Diencephalon (tissue), 1 donor: Measurements from ENCODE around the gene TROAP. TPM values are rescaled to one million over a fixed set of nuclear protein-coding genes. Genes with fewer than 3 reads are reported as not detected.

Experiments used
- total RNA-seq: library from RNA; depleted of rRNA; stranded (reverse); fragments of >200 nt; gene quantifications from one replicate; pipeline ENCODE4 v1.2.3, GENCODE V29; 2014

The TROAP gene
- total RNA-seq: 6.5 TPM

GRCh38 chr12:49322708-49323523, at the start of gene TROAP:
Gene TROAP, plus strand, starts transcription at chr12:49323255. Its CDS starts 354 bp downstream, at chr12:49323609.

GRCh38 chr12:49295082-49295936, 27.7 kb upstream of the TROAP start, which contains the start of gene PRPH:
Gene PRPH, plus strand, starts transcription at chr12:49295147. Its CDS starts 54 bp downstream, at chr12:49295201.

GRCh38 chr12:49336645-49337584, 13.9 kb downstream of the TROAP start, which contains the start of gene C1QL4:
Gene C1QL4, minus strand, starts transcription at chr12:49337188. Its CDS starts 711 bp downstream, at chr12:49336477.

GRCh38 chr12:49346659-49347310, 23.7 kb downstream of the TROAP start, which contains the start of gene DNAJC22:
Gene DNAJC22, plus strand, starts transcription at chr12:49346888. Its CDS starts 1,985 bp downstream, at chr12:49348873.

GRCh38 chr12:49367381-49368239, 44.6 kb downstream of the TROAP start, which contains the start of gene SPATS2:
Gene SPATS2, plus strand, starts transcription at chr12:49367462. Its CDS starts 93,551 bp downstream, at chr12:49461013.

Other genes with a start within 250 kb of the TROAP start
- 0.46 TPM for gene DHH, start 228.5 kb upstream of the TROAP start, total RNA-seq
- 77.3 TPM for gene LMBR1L, start 212.4 kb upstream of the TROAP start, total RNA-seq
- 2,098 TPM for gene TUBA1B, start 191.9 kb upstream of the TROAP start, total RNA-seq
- gene TUBA1A, start 134.2 kb upstream of the TROAP start, total RNA-seq: 10,429 TPM
- gene TUBA1C, start 58.2 kb upstream of the TROAP start, total RNA-seq: 26.3 TPM
- 1.4 TPM for gene PRPH, start 28.1 kb upstream of the TROAP start, total RNA-seq
- gene C1QL4, start 13.9 kb downstream of the TROAP start, total RNA-seq: 3.5 TPM
- 0.92 TPM for gene DNAJC22, start 23.6 kb downstream of the TROAP start, total RNA-seq
- gene SPATS2, start 44.2 kb downstream of the TROAP start, total RNA-seq: 51.9 TPM
- 9.2 TPM for gene KCNH3, start 215.8 kb downstream of the TROAP start, total RNA-seq
- 37.8 TPM for gene MCRS1, start 244.9 kb downstream of the TROAP start, total RNA-seq